ENCODE measurements around the gene MTCH1. TPM values are rescaled to one million over a fixed set of nuclear protein-coding genes. Genes with fewer than 3 reads are reported as not detected.

MTCH1 gene
- total RNA-seq, 1 donor from 2014 or later = 194 TPM

- TF ChIP-seq CTCF (IDR thresholded peaks at IDR 0.05) = no peak
- intact Hi-C loops (cut with DNase I) = no loop called here
- peak overlapping the region; percentile 47 for H3K4me3 ChIP-seq
- H3K27ac ChIP-seq = peak overlapping the region; percentile 63
- no peaks in the 10 kb centered on the region for H3K9me3 ChIP-seq
- no peaks in the 10 kb centered on the region for H3K27me3 ChIP-seq
- no peaks in the 10 kb centered on the region for H3K36me3 ChIP-seq
- peak; percentile 39 for ATAC-seq
- peak; percentile 61 for DNase-seq
- no peaks in the 10 kb centered on the region for H3K4me1 ChIP-seq
These were observed 22.8 kb upstream of the MTCH1 start for GRCh38 chr6:37008484-37009465.

- DNase-seq (peak; percentile 65), ATAC-seq (peak; percentile 74)
- no peak for TF ChIP-seq CTCF (IDR thresholded peaks at IDR 0.05)
- Histone ChIP-seq H3K27ac (peak overlapping the region; percentile 72), H3K4me3 (peak overlapping the region; percentile 47), H3K4me1 (no peaks in the 10 kb centered on the region), H3K9me3 (no peaks in the 10 kb centered on the region), H3K36me3 (no peaks in the 10 kb centered on the region), H3K27me3 (no peaks in the 10 kb centered on the region)
- intact Hi-C loops (cut with DNase I) = no loop called here
These were observed 21.5 kb upstream of the MTCH1 start for GRCh38 chr6:37007340-37008043.

- H3K9me3 ChIP-seq = no peaks in the 10 kb centered on the region
- peak overlapping the region; percentile 47 for H3K4me3 ChIP-seq
- peak overlapping the region; percentile 72 for H3K27ac ChIP-seq
- intact Hi-C loops (cut with DNase I) = no loop called here
- no peaks in the 10 kb centered on the region for H3K27me3 ChIP-seq
- H3K36me3 ChIP-seq = no peaks in the 10 kb centered on the region
- DNase-seq (no peak), ATAC-seq (peak; percentile 20)
- H3K4me1 ChIP-seq = no peaks in the 10 kb centered on the region
- TF ChIP-seq CTCF (IDR thresholded peaks at IDR 0.05) = no peak
These were observed 20.9 kb upstream of the MTCH1 start for GRCh38 chr6:37006793-37007339.

- no peak for TF ChIP-seq CTCF (IDR thresholded peaks at IDR 0.05)
- intact Hi-C loops (cut with DNase I) = no loop called here
- no peaks in the 10 kb centered on the region for H3K4me1 ChIP-seq
- H3K27ac ChIP-seq = peak overlapping the region; percentile 73
- no peaks in the 10 kb centered on the region for H3K9me3 ChIP-seq
- no peaks in the 10 kb centered on the region for H3K36me3 ChIP-seq
- H3K27me3 ChIP-seq = no peaks in the 10 kb centered on the region
- DNase-seq = no peak
- no peak for ATAC-seq
- peak overlapping the region; percentile 47 for H3K4me3 ChIP-seq
These were observed 20.0 kb upstream of the MTCH1 start for GRCh38 chr6:37005827-37006567.

Data from upper lobe of right lung (tissue), 1 donor.